ACC112 (cell line): ENCODE measurements around the gene CA14.

Experiments
- H2AFZ ChIP-seq: fragments of 200-600 bp; sonication (generic); one replicate; pipeline ENCODE4 v1.6.0; 2017; ENCODE audit warnings: antibody characterized with exemption, low read length; ENCODE audit not compliant: unreplicated experiment
- H3K27ac ChIP-seq: fragments of 200-600 bp; sonication (generic); 2 replicates; pipeline ENCODE4 v1.5.1; 2014; ENCODE audit warnings: low read depth, mild to moderate bottlenecking, antibody characterized with exemption, low read length, moderate library complexity
- H3K27me3 ChIP-seq: fragments of 200-600 bp; sonication (generic); 2 replicates; pipeline ENCODE4 v1.6.1; 2014; ENCODE audit warnings: mild to moderate bottlenecking, antibody characterized with exemption, low read length, moderate library complexity, mixed read lengths; ENCODE audit not compliant: insufficient read depth
- H3K36me3 ChIP-seq: fragments of 200-600 bp; sonication (generic); 2 replicates; pipeline ENCODE4 v1.6.1; 2016; ENCODE audit warnings: mild to moderate bottlenecking, antibody characterized with exemption, low read length, moderate library complexity, mixed read lengths; ENCODE audit not compliant: insufficient read depth
- H3K4me1 ChIP-seq: fragments of 200-600 bp; sonication (generic); one replicate; pipeline ENCODE4 v1.6.1; 2016; ENCODE audit warnings: low read length, mixed read lengths; ENCODE audit not compliant: insufficient read depth, unreplicated experiment, control insufficient read depth
- H3K4me3 ChIP-seq: fragments of 200-600 bp; sonication (generic); 2 replicates; pipeline ENCODE4 v1.5.1; 2014; ENCODE audit warnings: mild to moderate bottlenecking, low read depth, low read length
- H3K79me2 ChIP-seq: fragments of 200-600 bp; sonication (generic); one replicate; pipeline ENCODE4 v1.6.0; 2016; ENCODE audit warnings: low read length; ENCODE audit not compliant: control insufficient read depth, unreplicated experiment, insufficient read depth

The CA14 gene

DNA sequence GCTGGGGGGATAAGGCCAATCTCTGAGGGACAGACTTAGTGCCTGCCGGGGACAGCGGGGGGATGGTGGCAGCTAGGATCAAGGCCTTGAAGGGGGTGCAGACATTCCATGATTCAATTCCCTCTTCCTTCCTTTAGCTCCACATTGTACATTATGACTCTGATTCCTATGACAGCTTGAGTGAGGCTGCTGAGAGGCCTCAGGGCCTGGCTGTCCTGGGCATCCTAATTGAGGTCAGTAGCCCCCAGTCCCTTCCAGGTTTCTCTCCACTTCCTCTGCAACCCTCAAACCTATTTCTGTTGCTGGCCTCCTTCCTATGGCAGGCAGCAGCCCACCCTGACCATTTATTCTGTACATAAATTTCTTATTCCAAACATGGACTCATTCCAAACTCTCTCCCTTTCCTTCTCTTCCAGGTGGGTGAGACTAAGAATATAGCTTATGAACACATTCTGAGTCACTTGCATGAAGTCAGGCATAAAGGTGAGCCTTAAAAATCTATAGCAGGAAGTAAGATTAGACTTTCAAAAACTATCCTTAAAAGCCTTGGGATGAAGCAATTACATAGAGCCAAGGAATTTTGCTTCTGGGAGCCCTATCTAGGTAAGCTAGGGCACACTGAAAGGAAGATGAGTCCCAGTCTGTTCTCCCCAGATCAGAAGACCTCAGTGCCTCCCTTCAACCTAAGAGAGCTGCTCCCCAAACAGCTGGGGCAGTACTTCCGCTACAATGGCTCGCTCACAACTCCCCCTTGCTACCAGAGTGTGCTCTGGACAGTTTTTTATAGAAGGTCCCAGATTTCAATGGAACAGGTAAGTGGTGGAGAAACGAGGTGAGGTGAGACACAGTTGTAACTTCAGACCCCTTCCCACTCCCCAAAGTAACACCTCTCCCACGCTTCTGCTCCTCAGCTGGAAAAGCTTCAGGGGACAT is 5.1 kb downstream of the CA14 start:
- Histone ChIP-seq H2AFZ (no peak overlapping the region), H3K79me2 (peaks cover 11% of the 10 kb centered on the region), H3K27ac (no peak overlapping the region), H3K27me3 (peaks cover 5% of the 10 kb centered on the region; the same call in 1 of the 2 replicates), H3K4me1 (peaks cover 9% of the 10 kb centered on the region), H3K36me3 (peaks cover 6% of the 10 kb centered on the region; the same call in 1 of the 2 replicates), H3K4me3 (no peak overlapping the region)

DNA sequence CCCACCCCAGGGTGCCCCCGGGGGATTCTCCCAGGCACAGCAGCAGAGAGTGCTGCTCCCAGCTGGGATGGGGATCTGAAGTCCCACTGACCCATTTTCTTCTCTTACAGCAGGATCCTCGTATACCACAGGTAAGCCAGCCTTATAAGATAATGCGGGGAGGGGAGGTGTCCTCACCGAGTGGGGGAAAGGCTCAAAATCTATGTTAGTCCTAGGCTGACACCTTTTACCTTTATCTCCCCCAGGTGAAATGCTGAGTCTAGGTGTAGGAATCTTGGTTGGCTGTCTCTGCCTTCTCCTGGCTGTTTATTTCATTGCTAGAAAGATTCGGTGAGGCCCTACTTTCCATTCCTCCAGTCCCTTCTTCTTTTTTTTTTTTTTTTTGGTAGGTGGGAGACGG is 6.0 kb downstream of the CA14 start:
- no peak overlapping the region for H3K4me3 ChIP-seq
- H3K36me3 ChIP-seq = peaks cover 6% of the 10 kb centered on the region; the same call in 1 of the 2 replicates
- peaks cover 10% of the 10 kb centered on the region for H3K4me1 ChIP-seq
- H3K27me3 ChIP-seq = no peaks in the 10 kb centered on the region
- peaks cover 20% of the 10 kb centered on the region for H3K79me2 ChIP-seq
- no peak overlapping the region for H2AFZ ChIP-seq
- H3K27ac ChIP-seq = no peak overlapping the region

DNA sequence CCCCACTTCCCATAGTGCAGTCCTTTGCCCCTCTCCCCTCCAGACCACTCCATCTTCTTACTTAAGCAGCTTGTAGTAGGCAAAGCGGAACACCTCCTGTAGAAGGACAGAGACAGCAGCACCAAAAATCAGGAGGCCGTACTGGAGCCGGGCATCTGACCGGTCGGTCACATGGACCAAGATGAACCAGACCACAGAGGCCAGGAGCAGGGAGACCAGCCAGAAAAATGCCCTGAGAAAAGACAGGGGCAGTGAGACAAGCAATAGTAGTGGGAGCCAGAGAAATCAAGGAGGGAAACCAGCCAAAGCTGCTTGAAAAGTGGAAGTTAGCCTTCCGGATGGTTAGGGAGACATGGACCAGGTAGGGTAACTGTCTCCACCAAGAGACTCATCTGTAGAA is 10.3 kb downstream of the CA14 start:
- Histone ChIP-seq H3K79me2 (peaks cover 23% of the 10 kb centered on the region), H3K27ac (peak overlapping the region; percentile 64; the same call in 1 of the 2 replicates), H2AFZ (no peak overlapping the region), H3K4me1 (peaks cover 19% of the 10 kb centered on the region), H3K4me3 (peak overlapping the region; percentile 96), H3K36me3 (peaks cover 6% of the 10 kb centered on the region; the same call in 1 of the 2 replicates), H3K27me3 (no peaks in the 10 kb centered on the region)

DNA sequence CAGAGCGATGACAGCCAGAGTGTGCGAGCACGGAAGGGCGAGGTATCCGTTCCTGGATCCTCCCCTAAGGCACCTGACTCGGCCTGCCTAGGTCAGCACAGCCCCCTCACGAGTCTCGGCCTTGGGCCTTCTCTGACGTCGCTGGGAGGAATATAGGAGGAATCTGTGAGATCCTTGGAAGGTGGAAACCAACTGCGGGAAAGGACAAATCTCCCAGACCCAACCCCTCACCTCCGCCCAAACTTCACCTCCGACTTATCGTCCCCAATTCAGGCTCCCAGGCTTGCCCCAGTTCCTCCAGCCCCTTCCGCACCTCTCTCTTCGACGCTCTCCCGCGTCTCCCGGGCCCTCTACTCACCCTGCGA is 10.7 kb downstream of the CA14 start:
- H3K4me1 ChIP-seq = peaks cover 23% of the 10 kb centered on the region
- peak overlapping the region; percentile 72 for H2AFZ ChIP-seq
- H3K36me3 ChIP-seq = peaks cover 6% of the 10 kb centered on the region; the same call in 1 of the 2 replicates
- peak overlapping the region; percentile 64 for H3K27ac ChIP-seq
- peaks cover 23% of the 10 kb centered on the region for H3K79me2 ChIP-seq
- H3K27me3 ChIP-seq = no peaks in the 10 kb centered on the region
- H3K4me3 ChIP-seq = peak overlapping the region; percentile 96

DNA sequence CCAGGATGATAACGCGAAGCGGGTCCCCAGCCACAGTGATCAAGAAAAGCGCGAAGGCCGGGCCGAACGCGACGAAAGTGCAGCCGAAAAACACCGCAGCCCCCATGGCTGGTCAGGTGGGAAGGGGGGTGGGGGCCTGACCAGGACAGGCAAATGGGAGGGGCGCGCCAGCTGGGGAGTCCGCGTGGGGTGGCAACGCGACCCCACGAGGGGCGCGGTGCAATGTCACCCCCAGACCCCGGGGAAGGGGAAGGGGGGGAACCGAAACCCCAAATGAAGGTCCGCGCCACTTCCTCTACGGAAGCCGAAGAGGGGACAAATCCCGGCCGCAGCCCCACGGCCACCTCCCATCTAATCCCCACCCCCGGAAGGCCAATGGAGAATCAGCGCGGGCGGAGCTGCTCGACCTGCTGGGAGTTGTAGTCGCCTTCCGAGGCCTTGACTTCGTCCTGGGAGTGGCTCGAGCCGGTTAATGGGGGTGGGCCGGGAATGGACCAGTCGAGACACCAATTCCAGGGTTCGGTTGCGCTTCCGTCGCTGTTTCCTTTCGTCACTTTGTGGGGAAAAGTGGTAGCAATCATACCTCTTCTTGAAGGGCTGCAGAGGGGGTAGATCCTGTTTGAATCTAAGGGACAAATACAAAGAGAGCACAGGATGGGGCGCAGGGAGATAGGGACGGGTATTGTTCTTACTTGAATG is 11.3 kb downstream of the CA14 start, which contains the start of gene APH1A:
Gene APH1A, minus strand, starts transcription at position 312 of the 699 bp plus-strand sequence. Its CDS starts 206 bp downstream, at position 106.
- Histone ChIP-seq H3K4me1 (peaks cover 28% of the 10 kb centered on the region), H2AFZ (peak within 1 kb of the TSS; percentile 72), H3K79me2 (peaks cover 25% of the 10 kb centered on the region), H3K4me3 (peak within 1 kb of the TSS; percentile 96), H3K36me3 (peaks cover 6% of the 10 kb centered on the region; the same call in 1 of the 2 replicates), H3K27ac (peak within 1 kb of the TSS; percentile 64), H3K27me3 (no peaks in the 10 kb centered on the region)

DNA sequence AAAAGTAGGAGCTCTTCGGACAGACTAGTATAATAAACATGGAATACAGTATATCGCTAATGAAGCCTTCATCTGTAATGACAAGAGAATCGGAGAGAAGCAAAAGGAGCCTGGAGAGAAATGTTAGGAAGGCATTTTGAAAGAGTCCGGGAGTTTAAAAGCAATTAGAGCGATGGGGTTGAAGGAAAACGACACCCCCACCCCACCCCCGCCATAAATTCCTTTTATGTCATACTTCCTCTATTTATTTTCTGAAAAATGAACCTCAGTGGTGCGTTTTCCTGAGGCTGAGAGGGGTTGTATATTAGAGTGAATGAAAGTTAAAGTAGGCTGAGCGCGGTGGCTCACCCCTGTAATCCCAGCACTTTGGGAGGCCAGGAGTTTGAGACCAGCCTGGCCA is 11.9 kb downstream of the CA14 start:
- Histone ChIP-seq H3K4me1 (peaks cover 30% of the 10 kb centered on the region), H3K36me3 (peaks cover 6% of the 10 kb centered on the region; the same call in 1 of the 2 replicates), H3K4me3 (peak overlapping the region; percentile 96), H3K79me2 (peaks cover 28% of the 10 kb centered on the region), H3K27ac (peak overlapping the region; percentile 43), H3K27me3 (no peaks in the 10 kb centered on the region), H2AFZ (peak overlapping the region; percentile 62)

DNA sequence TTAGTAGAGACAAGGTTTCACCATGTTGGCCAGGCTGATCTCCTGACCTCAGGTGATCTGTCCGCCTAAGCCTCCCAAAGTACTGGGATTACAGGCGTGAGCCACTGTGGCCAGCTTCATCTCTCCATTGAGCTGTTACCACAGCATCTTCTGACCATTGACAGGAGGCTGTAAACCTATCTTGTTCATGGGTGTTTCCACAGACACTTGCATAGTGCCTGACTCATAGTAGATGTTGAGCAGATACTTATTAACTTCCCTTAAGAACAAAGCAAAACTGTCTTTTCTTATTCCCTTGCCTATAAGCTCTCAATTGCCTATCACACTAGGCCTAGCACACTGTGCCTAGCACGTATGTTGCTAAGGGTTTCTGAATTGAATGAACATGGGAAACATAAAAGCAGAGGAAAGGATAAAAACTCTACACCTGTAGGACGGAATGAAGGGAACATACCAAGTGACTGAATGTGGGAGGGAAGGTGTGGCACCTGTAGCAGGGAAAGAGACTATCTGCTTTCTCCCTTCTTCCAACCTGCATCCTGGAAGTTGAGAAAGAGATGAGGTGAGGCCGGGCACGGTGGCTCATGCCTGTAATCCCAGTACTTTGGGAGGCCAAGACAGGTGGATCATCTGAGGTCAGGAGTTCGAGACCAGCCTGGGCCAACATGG is 13.9 kb downstream of the CA14 start:
- H2AFZ ChIP-seq = no peak overlapping the region
- no peaks in the 10 kb centered on the region for H3K27me3 ChIP-seq
- H3K4me3 ChIP-seq = no peak overlapping the region
- H3K4me1 ChIP-seq = peaks cover 30% of the 10 kb centered on the region
- H3K36me3 ChIP-seq = peaks cover under 1% of the 10 kb centered on the region; the same call in 1 of the 2 replicates
- no peak overlapping the region for H3K27ac ChIP-seq
- H3K79me2 ChIP-seq = peaks cover 28% of the 10 kb centered on the region

DNA sequence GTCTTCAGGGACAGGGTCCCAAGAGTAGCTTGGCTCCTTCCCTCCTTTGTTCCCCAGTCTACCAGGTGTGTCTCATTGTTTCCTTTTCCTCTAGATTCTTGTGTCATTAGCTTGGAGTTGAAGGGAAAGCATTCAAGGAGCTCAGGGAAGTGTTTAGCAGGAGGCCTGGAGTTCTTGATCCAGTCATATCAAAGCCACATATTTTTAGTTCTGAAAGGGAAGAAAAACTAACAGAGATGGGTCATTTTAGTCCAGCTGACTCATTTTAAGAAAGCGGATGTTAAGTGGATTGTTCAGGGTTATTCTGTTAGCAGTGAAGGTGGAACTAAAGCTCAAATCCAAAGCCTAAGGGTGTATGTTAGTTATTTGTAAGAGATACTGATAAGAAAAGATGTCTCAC is 15.7 kb downstream of the CA14 start:
- peak overlapping the region; percentile 57 for H3K27ac ChIP-seq
- H3K27me3 ChIP-seq = no peaks in the 10 kb centered on the region
- peaks cover 10% of the 10 kb centered on the region for H3K79me2 ChIP-seq
- H3K4me3 ChIP-seq = peak overlapping the region; percentile 74
- H3K4me1 ChIP-seq = peaks cover 20% of the 10 kb centered on the region
- peak overlapping the region; percentile 65 for H2AFZ ChIP-seq
- H3K36me3 ChIP-seq = no peaks in the 10 kb centered on the region

DNA sequence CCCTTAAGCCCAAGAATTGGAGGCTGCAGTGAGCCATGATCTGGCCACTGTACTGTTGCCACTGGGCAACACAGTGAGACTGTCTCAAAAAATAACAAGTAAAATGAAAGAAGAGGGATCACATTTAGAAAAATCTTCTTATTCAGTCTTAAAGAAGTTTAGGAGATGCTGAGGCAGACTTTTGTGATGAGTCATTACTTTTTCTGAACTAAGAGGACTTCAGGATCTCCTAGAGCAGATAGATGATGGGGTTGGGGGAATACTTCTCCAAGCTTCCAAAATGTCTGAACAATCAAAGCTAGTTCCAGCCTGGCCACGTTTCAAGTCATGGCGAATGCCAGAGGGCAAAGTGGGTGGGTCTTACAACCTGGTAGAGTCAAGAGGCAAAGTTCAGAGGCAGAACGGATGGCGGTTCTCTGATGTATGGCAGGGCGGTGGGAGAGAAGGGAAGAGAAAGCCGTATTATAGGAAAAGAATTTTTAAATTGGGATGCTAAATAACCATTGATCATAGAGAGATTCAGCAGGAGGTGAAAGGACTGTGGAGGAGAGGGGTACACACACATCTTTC is 22.6 kb downstream of the CA14 start:
- peak overlapping the region; percentile 90; the same call in 1 of the 2 replicates for H3K27ac ChIP-seq
- no peaks in the 10 kb centered on the region for H3K79me2 ChIP-seq
- no peak overlapping the region for H2AFZ ChIP-seq
- peaks cover 11% of the 10 kb centered on the region for H3K4me1 ChIP-seq
- no peaks in the 10 kb centered on the region for H3K27me3 ChIP-seq
- H3K36me3 ChIP-seq = 0 out of 2 replicates have a peak, but pooled peaks cover 4% of the 10 kb centered on the region
- H3K4me3 ChIP-seq = no peak overlapping the region
